GM21723 (cell line): Measurements from ENCODE around the gene KDM2A.
A peak's percentile ranks its signal among the peaks of the same experiment; 100 is the strongest.
"Not testable (repeated sequence)": the region's sequence is repeated elsewhere in the genome, so short reads cannot be mapped to it uniquely, and the experiment has no call there.

Experiments
- ATAC-seq: cut with Tn5 transposase; IDR thresholded peaks from one replicate; pipeline ENCODE4 v1.9.1; 2021; ENCODE audit warnings: mild to moderate bottlenecking, moderate library complexity; ENCODE audit not compliant: unreplicated experiment

KDM2A gene

DNA sequence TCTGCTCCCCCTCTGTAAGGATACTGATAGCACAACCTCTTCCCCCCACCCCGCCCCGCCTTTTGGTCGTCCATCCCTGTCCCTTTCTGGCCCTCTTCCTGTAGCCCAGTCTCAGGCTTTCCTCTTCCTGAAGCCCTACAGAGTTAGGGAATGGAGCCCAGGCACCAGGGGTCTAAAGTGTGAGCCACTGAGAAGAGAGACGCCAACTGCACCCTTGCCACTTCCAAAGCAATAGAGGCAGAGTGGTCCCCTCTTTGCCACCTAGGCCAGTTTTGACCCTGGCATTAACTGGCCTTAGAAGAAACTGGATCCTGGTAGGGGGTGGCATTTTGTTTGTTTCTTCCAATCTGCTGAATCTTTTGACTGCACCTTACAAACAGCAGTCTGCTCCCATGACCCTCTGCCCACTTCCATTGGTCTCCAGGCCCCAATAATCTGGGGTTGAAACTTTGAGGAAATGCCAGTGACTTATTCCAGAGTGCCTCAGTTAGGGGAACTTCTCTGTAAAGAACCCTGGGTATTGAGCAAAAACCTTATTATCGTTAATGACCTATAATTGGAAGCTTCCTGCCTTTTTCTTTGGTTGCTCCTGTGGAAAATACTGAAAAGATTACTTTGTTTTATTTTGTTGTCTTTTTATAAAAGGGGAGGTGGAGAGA is 137.5 kb downstream of the KDM2A start:
- ATAC-seq = no peak

DNA sequence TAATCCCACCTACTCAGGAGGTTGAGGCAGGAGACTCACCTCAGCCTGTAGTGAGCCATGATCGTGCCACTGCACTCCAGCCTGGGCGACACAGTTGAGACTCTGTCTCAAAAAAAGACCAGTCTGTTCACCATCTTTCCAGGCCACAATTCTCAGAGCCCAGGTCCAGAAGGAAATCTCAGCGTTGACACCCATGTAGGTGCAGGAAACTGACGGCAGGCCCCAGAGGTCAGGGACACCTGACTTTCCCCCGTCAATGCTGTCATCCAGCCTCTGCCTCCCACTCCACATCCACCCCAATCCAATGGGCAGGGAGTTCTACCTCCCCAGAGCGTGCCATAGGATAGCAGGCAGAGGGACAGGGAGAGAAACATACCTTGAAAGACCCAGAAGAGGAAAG is 141.3 kb downstream of the KDM2A start:
- ATAC-seq = no peak

DNA sequence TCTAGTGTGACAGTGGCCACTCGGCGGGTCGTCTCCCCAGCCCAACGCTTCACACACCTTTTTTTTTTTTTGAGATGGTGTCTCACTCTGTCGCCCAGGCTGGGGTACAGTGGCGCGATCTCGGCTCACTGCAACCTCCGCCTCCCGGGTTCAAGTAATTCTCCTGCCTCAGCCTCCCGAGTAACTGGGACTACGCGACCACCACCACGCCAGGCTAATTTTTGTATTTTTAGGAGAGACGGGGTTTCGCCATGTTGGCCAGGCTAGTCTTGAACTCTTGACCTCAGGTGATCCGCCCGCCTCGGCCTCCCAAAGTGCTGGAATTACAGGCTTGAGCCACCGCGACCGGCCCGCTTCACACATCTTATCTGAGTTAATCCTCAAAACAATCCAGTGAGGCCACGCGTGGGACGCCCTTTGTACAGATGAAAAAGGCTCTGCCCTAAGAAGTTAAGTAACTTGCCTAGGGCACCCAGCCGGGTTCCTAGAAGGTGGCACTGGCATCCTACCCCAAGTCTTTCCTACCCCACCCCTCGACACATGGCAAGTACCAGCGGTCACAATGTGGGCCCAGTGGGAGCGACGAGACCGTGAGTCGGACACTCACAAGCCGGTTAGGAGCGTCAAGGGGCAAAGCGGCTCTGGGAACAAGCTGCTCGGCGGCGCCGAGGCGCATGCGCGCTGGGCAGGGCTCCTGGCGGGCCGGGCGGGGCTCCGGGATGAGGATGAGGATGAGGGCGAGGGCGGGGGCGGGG is 142.0 kb downstream of the KDM2A start:
- not testable (repeated sequence) for ATAC-seq

DNA sequence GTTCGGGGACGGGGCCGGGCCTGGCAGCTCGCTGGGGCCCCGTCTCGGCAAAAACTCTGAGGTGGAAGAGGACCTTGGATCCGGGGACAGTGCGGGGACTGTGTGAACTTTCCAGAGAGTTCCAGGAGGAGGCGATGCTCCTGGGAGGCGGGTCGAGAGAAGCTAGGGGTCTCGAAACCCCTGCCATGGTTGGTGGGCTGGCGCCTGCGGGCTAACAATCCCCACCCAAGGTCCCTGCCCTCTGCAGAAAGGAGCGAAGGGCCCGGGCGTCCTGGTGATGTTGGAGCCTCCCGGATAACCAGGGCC is 142.5 kb downstream of the KDM2A start:
- no peak for ATAC-seq

DNA sequence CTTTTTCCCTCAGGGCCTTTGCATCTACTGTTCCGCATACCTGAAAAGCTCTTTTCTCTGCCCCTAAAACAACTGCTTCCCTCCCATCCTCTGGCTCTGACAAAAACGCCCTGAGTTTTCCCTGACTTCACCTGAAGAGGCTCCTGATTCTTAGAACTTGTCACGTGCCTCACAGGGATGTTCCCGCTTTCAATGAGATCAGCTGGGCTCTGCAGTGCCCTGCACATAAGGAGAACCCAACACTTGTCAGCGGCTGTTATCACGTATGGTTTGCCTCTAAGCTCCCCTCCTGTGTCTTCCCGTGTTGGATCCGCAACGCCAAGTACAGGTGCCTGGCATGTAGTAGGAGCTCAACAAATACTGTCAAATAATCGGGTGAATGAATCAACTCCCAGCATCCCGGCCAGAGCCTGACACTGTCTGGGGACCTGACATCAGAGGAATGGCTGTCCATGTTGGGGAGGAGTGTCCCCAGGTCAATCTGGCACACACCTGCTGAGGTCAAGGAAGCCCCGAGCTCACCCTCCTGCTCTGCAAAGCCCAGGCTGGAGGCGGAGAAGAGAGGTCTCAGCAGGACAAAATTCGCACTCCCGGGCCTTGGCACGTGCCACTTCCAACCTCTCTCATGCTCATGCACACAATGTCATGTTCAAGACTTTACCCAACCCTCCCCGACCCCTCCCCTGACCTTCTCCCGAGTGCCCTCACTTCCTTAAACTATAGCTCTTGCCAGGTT is 143.1 kb downstream of the KDM2A start:
- ATAC-seq = no peak

DNA sequence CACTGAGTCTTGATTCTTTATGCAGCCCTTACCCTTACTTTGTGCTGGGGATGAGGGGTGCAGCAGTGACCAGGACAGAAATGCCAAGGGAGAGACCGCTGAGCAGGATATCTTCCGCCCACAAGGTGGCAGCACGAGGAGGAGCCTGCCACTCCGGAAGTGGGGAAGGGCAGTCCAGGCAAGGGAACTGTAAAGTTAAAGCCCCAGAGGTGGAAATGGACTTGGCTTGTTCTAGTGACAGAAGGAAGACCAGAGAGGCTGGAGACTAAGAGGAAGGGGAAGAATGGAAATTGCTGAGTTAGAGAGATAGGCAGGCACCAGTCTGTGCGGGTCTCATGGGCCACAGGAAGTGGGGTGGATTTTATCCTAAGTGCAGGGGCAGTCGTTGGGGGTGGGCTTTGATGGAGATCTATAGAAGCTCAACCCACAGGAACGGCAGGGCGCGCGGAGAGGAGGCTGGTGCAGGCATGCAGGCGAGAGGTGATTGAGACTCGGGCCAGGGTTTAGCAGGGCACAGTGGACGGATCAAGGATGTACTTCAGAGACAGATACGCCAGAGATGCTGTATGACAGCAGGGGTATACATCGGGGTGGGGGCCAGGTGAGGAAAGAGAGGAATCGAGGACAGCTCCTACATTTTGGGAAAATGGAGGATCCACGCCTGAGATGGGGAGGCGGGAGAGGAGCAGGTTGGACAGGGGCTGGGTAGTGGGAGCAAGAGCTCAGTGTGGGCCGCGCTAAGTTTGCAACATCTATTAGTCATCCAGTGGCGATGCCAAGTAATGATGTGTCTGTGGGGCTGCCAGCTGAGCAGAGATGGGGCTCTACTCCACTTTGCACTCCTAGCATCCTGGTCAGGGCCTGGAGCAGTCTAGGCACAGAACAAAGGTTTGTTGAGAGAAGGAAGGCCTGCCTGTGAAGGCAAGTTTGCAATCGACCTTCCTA is 143.9 kb downstream of the KDM2A start:
- ATAC-seq = no peak

DNA sequence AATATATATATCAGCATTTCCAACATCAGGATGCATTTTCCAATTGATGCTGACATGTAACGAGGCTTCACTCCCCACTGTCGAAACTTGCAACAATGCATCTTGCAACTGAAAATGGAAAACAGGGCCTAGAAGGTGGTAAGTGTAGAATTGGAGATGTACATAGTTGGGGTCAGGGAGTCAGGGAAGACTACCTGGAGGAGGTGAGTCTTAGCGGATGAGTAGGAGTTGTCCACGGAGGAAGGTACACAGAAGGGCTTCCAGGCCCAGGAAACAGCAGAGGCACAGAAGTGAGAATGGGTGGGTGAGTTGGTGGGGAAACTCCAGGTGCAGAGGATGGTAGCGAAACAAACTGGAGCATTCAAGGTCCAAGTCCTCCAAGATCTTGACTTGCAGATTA is 145.2 kb downstream of the KDM2A start:
- no peak for ATAC-seq

DNA sequence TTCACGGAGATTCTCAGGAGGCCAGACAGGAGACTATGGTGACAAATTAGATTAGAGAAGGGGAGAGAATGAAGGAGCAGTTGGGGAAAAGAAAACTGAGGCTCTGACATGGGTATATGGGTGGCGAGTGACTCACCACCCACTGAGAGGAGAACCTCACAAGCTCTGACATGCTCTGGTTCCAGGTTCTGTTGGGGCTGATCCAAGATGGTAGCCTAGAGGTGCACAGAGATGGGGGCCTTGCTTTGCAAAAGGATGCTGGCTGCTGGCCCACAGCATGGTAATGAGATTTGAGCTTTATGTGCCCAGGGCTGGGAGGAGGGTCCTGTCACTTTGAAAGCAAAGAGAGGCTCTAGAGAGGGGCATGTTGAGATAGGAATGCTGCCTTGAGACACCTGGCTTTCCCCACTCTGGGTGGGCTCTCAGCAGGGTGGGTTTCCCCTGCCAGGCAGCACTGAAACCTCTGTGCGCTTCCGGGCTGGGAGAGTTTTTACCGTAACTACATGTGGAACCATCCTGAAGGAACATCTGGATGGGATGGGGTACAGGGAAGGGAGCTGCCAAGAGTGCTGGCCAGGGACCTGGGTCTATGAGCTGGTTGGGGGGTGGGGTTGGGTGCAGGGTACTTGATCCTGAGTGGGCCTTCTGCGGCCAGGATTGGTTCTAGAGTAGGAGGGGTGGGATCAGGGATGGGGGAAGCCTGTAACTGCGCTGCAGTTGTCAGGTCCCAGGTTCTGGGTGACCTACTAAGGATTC is 146.0 kb downstream of the KDM2A start:
- ATAC-seq = no peak

DNA sequence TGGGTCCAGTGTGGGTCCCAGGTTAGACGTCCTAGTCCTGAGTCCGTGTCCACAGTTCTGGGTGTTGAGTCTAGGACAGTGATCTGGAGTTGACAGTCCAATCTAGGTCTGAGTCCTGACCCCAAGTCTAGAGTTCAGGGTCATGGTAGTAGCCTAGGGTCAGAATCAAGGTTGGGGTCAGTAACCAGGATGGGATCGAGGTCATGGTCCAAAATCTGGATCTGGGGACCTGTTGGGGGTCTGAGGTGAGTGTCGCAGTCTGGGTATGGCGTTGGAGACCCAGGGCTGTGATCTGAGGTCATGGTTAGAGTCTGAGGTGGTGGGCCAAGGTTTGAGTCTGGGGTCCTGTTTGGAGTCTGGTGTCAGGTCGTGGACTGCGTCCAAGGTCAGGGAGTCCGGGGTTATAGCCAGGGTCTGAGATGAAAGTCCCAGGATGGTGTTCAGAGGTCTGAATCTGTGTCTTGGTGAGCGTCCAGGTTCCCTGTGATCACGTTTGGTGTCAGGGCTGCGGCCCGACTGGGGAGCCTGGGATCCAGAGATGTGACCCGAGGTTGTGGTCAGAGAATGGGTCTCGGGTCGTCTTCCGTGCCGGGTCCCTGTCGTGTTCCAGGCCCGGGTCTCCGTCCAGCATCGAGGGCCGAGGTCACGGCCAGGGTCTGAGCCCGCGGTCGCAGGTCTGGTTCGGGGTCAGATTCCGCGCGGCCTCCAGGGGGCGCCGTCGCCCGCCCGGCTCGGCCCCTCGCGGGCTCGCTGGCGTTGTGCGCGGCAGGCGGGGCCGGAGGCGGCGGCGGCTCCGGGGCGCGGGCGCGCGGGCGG is 146.8 kb downstream of the KDM2A start:
- no peak for ATAC-seq

DNA sequence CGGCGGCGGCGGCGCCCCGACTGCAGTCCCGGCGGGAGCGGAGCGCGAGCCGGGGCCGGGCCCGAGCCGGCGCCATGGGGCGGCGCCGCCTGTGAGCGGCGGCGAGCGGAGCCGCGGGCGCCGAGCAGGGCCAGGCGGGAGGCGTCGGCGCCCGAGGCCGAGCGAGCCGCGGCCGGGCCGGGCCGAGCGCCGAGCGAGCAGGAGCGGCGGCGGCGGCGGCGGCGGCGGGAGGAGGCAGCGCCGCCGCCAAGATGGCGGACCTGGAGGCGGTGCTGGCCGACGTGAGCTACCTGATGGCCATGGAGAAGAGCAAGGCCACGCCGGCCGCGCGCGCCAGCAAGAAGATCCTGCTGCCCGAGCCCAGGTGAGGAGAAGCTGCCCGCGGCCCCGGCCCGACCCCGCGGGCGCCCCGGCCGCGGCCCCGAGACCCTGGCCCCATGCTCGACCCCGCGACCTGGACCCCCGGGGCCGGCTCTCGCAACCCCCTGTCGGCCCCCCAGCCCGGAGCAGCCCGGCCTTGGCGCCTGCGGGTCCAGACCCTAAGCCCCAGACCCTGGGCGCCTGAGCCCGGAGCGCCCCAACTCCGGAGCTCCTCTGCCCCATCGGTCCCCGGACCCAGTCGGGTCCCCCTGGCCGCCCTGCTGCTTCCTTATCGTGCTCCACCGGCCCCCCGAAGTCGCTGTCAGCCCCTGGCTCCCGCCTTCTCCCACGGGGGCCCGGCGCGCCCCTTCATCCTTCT is 147.6 kb downstream of the KDM2A start, which contains the start of gene GRK2:
Gene GRK2 (plus strand): TSS at position 25 of the 739 bp plus-strand sequence. CDS start 227 bp downstream, at position 252.
- ATAC-seq = no peak

DNA sequence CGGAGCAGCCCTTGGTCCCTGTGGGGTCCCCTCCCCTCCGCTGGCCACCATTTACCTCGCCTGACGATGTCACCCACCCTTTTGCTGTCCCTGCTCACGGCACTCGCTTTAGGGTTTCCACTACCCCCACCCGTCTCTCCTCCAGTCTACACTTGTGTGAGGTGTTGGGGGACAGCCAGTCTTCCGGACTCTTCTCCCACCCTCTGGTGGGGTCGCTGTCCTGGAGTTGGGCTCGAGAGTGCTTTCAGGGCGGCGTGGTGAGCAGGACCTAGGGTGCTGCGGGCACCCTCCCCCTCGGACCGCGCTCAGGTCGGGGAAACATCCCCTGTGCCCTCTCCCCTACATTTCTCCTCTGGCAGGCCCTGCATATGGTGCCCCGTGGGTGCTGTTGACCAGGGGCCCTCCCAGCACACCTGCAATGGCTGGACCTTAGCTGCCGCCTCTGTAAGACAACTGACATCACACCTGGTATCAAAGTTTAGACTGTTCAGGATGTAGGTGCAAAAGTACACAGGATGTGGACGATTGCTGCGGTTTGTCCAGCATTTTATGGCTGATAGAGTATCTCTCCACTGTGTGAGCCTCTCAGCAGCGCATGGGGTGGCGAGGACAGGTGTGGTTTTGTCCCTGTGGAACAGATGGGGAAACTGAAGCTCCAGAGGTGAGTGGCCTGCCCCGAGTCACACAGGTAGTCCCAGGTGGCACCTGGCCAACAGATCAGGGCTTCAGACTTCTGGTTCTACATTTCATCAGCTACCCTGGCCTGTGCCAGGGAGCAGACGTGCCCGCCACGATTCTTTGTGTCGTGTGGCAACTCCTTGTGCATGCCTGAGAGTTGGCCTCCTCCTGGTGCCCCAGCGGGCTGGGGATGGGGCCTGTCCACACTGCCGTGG is 148.4 kb downstream of the KDM2A start:
- no peak for ATAC-seq

DNA sequence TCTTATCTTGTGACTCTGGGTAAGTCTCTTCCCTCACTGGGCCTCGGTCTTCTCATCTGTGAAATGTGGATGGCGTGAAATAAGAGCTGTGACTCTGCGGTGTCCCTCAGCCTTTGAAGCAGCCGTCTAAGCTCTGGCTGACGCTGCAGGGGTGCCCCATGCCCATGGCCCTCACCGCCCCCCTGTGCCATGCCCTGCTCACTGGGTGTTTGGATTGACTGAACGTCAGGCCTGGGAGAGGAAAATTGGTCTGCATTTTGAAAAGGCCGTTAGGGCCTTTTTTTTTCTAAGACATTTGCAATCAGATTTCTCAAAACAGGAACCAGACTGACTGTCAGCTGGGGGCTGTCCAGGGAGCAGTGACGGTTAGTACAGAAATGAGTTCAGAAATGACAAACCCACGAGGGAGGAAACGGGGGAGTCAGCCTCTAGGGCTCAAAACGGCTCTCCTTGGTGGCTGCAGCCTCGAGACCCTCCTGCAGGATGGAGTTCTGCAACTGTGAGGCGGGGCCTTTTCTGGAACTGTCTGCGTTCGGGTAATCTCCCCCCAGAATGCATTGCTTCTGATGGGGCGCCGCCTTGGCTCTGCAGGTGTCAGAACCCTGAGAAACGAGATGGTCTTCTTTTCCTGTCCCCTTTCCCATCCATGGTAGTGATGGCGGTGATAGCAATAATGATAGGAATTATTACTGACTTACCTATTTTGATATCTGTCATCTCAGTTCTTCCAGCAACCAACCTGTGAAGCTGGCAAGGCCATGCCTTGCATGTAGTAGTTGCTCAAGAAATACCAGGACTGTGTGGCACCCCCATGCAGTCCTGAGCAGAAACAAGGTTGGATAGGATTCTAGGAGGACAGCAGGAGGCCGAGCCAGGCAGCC is 149.3 kb downstream of the KDM2A start:
- peak; percentile 39 for ATAC-seq

DNA sequence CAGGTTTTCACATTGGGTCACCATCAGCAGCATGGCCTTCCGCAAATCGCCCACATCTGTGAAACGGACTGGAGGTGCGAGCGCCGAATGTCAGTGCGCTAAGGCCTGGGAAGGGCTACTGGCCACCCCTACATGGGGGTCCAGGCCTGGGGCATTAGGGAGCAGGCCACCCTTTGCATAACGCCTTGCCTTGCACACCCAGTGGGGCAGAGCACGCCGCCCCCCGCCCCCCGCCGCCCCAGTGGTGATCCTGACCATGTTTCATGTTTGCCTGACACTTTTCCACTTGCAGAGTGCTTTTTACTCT is 149.9 kb downstream of the KDM2A start:
- no peak for ATAC-seq

DNA sequence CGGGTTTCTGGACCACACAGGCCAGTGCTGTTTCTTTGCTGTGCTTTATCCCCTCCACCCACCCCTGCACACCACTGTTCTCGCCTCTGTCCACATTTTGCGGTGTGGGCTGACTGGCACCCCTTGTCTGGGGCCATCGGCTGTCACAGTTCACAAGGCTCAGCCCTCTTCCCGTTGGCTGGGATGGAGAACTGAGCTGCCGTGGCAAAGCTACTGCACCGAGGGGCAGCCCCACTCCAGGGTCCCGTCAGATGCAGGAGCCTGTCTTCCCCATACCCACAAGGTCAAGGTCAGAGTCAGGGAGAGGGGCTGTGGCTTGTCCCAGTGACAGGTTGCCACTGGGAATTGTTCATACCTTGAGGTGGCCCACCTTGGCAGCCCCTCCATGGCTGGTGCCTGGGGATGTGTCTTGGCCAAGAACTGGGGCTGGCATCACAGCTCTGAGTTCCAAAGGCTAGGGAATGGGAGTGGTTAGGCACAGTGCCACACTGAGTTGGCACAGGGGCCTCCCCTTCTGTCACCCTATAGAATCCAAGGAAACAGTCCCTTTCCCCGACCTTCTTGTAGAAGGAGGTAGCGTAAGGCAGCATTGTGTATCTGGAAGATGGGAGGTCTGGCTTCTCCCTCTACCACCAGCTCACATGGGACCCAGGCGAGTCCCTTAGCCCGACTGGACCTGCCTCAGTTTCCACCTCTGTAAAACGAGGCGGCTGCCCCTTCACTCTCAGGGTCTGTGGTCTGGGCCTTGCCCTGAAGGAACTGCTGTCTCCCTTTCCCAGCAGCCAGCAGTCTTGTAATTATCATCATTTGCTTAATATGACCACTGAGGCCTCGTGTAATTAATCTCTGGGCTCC is 150.6 kb downstream of the KDM2A start:
- ATAC-seq = no peak

DNA sequence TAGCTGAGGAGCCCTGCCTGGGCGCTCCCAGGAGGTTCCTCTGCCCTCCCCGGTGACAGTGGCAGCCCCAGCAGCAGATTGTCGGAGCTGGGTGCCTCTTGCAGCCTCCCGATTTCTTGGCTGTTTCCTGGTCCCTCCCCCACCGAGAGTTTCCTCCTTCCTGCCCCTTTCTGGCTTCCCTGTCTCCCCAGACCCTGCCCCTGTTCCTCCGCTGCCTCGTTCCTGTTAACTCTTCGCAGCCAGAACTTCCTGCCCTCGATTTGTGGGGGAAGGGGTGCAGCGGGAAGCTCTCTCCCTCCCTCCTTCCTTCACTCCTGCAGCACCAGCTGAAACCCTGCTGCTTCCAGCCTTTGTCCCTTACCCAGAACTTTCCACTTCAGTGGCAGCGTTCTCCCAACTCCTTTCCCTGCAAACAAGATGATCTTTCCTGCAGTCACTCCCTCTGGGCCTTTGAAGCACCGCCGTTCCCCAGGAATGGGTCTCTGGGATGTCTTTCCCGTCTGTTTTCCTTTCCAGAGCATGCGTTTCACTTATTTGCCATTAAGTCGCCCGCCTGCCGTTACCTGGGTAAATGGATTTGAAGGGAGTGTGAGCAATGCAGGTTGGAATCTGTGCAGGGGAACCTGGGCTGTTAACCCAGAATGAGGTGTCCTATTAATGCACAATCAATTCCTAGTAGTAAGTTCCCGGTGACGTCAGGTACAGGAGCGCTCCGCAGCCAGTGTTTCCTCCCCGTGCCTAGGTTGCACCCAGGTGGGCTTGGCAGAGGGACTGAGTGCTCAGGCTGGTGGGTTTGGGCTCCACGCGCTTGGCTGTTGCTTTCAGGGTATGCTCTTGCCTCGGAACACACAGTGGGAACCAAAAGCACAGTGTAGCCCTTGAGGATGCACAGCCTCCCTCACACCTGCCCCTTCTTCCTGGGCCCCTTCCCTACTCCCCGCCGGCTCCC is 151.5 kb downstream of the KDM2A start:
- ATAC-seq = no peak
